Liver (tissue), 9 donors: ENCODE measurements around the gene MAP3K5. TPM values are rescaled to one million over a fixed set of nuclear protein-coding genes. Genes with fewer than 3 reads are reported as not detected.
"Not testable (repeated sequence)": the region's sequence is repeated elsewhere in the genome, so short reads cannot be mapped to it uniquely, and the experiment has no call there.

ENCODE experiments used
- DNase-seq: peaks from one replicate; pipeline ENCODE4 v3.0.0-alpha.2; 2017; ENCODE audit warnings: low spot score
- H3K27ac ChIP-seq, 2 donors: one replicate each; pipeline ENCODE4 v1.7.0; 2013; ENCODE audit warnings: inconsistent platforms in 2 of 2, low read length in 2 of 2, control low read depth in 1 of 2, low read depth in 1 of 2, mild to moderate bottlenecking in 1 of 2
- H3K27me3 ChIP-seq, 4 donors: one replicate each; pipeline versions ENCODE4 v1.6.1 to v1.7.0; 2013; ENCODE audit warnings: low read length in 3 of 4, inconsistent platforms in 1 of 4, mild to moderate bottlenecking in 1 of 4, moderate library complexity in 1 of 4; ENCODE audit not compliant: control insufficient read depth in 4 of 4, insufficient read depth in 4 of 4
- H3K36me3 ChIP-seq, 4 donors: one replicate each; pipeline versions ENCODE4 v1.6.1 to v1.7.0; 2013; ENCODE audit warnings: low read length in 3 of 4, mild to moderate bottlenecking in 3 of 4, low read depth in 1 of 4, moderate library complexity in 1 of 4; ENCODE audit not compliant: control insufficient read depth in 4 of 4, insufficient read depth in 3 of 4
- H3K4me1 ChIP-seq, 4 donors: one replicate each; pipeline versions ENCODE4 v1.6.1 to v1.7.0; 2013; ENCODE audit warnings: low read length in 3 of 4, mild to moderate bottlenecking in 3 of 4, moderate library complexity in 1 of 4; ENCODE audit not compliant: control insufficient read depth in 4 of 4, insufficient read depth in 4 of 4
- H3K4me3 ChIP-seq, 3 donors: one replicate each; pipeline versions ENCODE4 v1.6.1 to v1.7.0; 2013; ENCODE audit warnings: low read length in 3 of 3, control low read depth in 1 of 3, low read depth in 1 of 3, mild to moderate bottlenecking in 1 of 3
- H3K9ac ChIP-seq, 2 donors: one replicate each; pipeline ENCODE4 v1.7.0; 2013; ENCODE audit warnings: low read length in 2 of 2, mild to moderate bottlenecking in 2 of 2, moderate library complexity in 2 of 2, control low read depth in 1 of 2, low read depth in 1 of 2
- H3K9me3 ChIP-seq, 4 donors: one replicate each; pipeline versions ENCODE4 v1.6.1 to v1.7.0; 2013; ENCODE audit warnings: low read length in 3 of 4; ENCODE audit not compliant: control insufficient read depth in 4 of 4
- CTCF ChIP-seq: fragments of 150-350 bp; IDR thresholded peaks from 2 replicates; pipeline ENCODE4 v1.5.1; 2017; ENCODE audit warnings: improper control_type of control experiment, low read depth, low read length; ENCODE audit not compliant: missing input control
- FOXA2 ChIP-seq: IDR thresholded peaks from 2 replicates; pipeline ENCODE4 v1.6.1; 2016; ENCODE audit warnings: antibody characterized with exemption
- HNF4A ChIP-seq, 2 donors: conservative IDR thresholded peaks; 2 replicates each; pipeline ENCODE4 v1.6.1; 2016; ENCODE audit warnings: antibody characterized with exemption in 2 of 2, mild to moderate bottlenecking in 2 of 2
- MAX ChIP-seq: IDR thresholded peaks from 2 replicates; pipeline ENCODE4 v1.6.1; 2016; ENCODE audit warnings: antibody characterized with exemption
- NR2F2 ChIP-seq: IDR thresholded peaks from 2 replicates; pipeline ENCODE4 v1.6.1; 2016; ENCODE audit warnings: antibody characterized with exemption
- RAD21 ChIP-seq, 2 donors: IDR thresholded peaks; 2 replicates each; pipeline ENCODE4 v1.6.1; 2016; ENCODE audit warnings: antibody characterized with exemption in 2 of 2, mild to moderate bottlenecking in 2 of 2
- REST ChIP-seq: IDR thresholded peaks from 2 replicates; pipeline ENCODE4 v1.6.1; 2016; ENCODE audit warnings: antibody characterized with exemption, mild to moderate bottlenecking
- RXRA ChIP-seq, 2 donors: IDR thresholded peaks; 2 replicates each; pipeline ENCODE4 v1.6.1; 2017 to 2018; ENCODE audit warnings: antibody characterized with exemption in 2 of 2, mild to moderate bottlenecking in 1 of 2
- WGBS: extraction: QIAGEN DNeasy Blood & Tissue Kit; methylation state at CpG from one replicate; pipeline ENCODE4 v1.1.7; 2013; 5-methylcytosine and 5-hydroxymethylcytosine counted together
- polyA plus RNA-seq, 2 donors: library from polyadenylated mRNA; stranded (reverse) in 1 of 2; unstranded in 1 of 2; fragments of 200-250 nt in 1 of 2; fragments of >200 nt in 1 of 2; fragmentation: Nextera tagmentation in 1 of 2; extraction: Ambion mirVana in 1 of 2; gene quantifications; one replicate each; pipeline versions ENCODE4 v1.2.1 to v1.2.3, GENCODE V29; 2013 to 2015
- total RNA-seq, 2 donors: library from RNA; depleted of rRNA; stranded (reverse); fragments of >200 nt; gene quantifications; one replicate each; pipeline ENCODE4 v1.2.3, GENCODE V29; 2014
- donor health status: healthy.
- donor health status: healthy.
- donor health status: healthy.
- donor health status: healthy.
- donor health status: healthy.

MAP3K5 gene
- total and polyA plus RNA-seq, 4 donors: 2.9 to 18.0 (median 5.5) TPM

- H3K27ac ChIP-seq: no peak overlapping the region
Measured at GRCh38 chr6:136587527-136587926, 204.8 kb downstream of the MAP3K5 start.

GRCh38 chr6:136586295-136586694 lies 206.0 kb downstream of the MAP3K5 start:
- Histone ChIP-seq H3K4me3 (no peak overlapping the region), H3K27me3 (no peaks in the 10 kb centered on the region), H3K27ac (no peak overlapping the region), H3K36me3 (peaks cover 4 to 30% (median 22%) of the 10 kb centered on the region in 4 donors), H3K9ac (no peak overlapping the region), H3K4me1 (no peaks in the 10 kb centered on the region), H3K9me3 (no peaks in the 10 kb centered on the region)
- no peak for TF ChIP-seq NR2F2
- no peak for TF ChIP-seq MAX
- TF ChIP-seq FOXA2: no peak
- 74% methylated on average over 4 of the region's 4 CpGs for whole genome bisulfite sequencing
- no peak for DNase-seq

More at GRCh38 chr6:136587527-136587926, 204.8 kb downstream of the MAP3K5 start:
- TF ChIP-seq RAD21 (IDR thresholded peaks at IDR 0.05) (no peak), HNF4A (conservative IDR thresholded peaks at IDR 0.05) (no peak), CTCF (no peak), RXRA (IDR thresholded peaks at IDR 0.05) (no peak), REST (no peak)
- H3K4me3 ChIP-seq: no peak overlapping the region
- H3K9ac ChIP-seq: no peak overlapping the region
- H3K27me3 ChIP-seq: no peaks in the 10 kb centered on the region
- DNase-seq: no peak
- peaks cover 4 to 41% (median 30%) of the 10 kb centered on the region in 4 donors for H3K36me3 ChIP-seq
- no peaks in the 10 kb centered on the region for H3K4me1 ChIP-seq
- no peaks in the 10 kb centered on the region for H3K9me3 ChIP-seq
- 88% methylated on average over 1 of the region's 1 CpG for WGBS

GRCh38 chr6:136585523-136585922 lies 206.8 kb downstream of the MAP3K5 start:
- H3K27ac ChIP-seq, H3K9me3 ChIP-seq, DNase-seq, H3K4me3 ChIP-seq, H3K4me1 ChIP-seq, H3K27me3 ChIP-seq, H3K9ac ChIP-seq: not testable (repeated sequence)
- 98% methylated on average over 2 of the region's 2 CpGs for WGBS
- H3K36me3 ChIP-seq: peaks cover 4 to 24% (median 16%) of the 10 kb centered on the region in 4 donors

- not testable (repeated sequence) for H3K27me3 ChIP-seq, DNase-seq, H3K4me3 ChIP-seq, H3K27ac ChIP-seq, H3K9me3 ChIP-seq, H3K4me1 ChIP-seq, H3K9ac ChIP-seq
- WGBS: 91% methylated on average over 5 of the region's 5 CpGs
- H3K36me3 ChIP-seq: peaks cover 2 to 22% (median 20%) of the 10 kb centered on the region in 4 donors
Measured at GRCh38 chr6:136584290-136584689, 208.0 kb downstream of the MAP3K5 start.
